GM21447 (cell line): Measurements from ENCODE around the gene ERGIC1.
"Not testable (repeated sequence)": the region's sequence is repeated elsewhere in the genome, so short reads cannot be mapped to it uniquely, and the experiment has no call there.

ENCODE experiments used
- ATAC-seq: cut with Tn5 transposase; IDR thresholded peaks from one replicate; pipeline ENCODE4 v1.9.1; 2021; ENCODE audit not compliant: unreplicated experiment

The ERGIC1 gene, protein sequence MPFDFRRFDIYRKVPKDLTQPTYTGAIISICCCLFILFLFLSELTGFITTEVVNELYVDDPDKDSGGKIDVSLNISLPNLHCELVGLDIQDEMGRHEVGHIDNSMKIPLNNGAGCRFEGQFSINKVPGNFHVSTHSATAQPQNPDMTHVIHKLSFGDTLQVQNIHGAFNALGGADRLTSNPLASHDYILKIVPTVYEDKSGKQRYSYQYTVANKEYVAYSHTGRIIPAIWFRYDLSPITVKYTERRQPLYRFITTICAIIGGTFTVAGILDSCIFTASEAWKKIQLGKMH

DNA sequence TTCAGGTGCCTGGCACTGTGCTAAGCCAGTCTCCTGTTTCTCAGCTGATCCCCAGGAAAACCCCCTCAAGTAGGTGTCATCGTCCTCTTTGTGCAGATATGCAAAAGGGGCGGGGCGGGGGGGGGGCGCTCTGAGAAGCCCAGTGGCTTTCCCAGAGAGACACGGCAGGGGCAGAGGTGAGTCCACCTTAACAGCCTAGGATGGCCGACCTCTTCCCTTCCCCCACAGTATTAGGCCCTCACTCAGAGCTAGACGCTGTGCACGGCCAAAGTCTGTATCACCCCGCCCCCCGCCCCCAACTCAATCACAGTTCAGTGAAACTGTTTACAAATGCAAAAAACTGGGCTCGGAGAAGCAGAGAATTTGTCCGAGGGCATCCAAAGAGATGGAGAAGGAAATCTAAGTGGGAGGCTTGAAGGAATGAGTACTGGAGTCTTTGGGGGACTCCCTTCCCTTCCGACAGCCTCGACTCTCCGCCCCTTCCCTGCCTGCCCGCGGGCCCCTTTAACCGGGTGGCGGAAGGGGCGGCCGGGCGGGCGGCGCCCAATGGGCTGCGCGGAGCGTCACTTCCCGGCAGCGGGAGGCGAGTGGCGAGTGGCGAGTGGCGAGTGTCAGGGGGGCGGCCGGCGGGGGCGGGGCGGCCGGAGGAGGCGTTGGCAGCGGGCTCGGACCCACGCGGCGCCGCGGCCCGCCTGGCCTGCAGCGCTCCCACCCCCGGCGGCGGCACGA lies at the start of gene ERGIC1:
TSS of gene ERGIC1 (plus strand) at position 566 of the 729 bp plus-strand sequence. CDS start at position 729, 163 bp downstream.
- peak; percentile 59 for ATAC-seq

GRCh38 chr5:172785429-172786088 lies 48.5 kb upstream of the ERGIC1 start:
- ATAC-seq, result no peak

DNA sequence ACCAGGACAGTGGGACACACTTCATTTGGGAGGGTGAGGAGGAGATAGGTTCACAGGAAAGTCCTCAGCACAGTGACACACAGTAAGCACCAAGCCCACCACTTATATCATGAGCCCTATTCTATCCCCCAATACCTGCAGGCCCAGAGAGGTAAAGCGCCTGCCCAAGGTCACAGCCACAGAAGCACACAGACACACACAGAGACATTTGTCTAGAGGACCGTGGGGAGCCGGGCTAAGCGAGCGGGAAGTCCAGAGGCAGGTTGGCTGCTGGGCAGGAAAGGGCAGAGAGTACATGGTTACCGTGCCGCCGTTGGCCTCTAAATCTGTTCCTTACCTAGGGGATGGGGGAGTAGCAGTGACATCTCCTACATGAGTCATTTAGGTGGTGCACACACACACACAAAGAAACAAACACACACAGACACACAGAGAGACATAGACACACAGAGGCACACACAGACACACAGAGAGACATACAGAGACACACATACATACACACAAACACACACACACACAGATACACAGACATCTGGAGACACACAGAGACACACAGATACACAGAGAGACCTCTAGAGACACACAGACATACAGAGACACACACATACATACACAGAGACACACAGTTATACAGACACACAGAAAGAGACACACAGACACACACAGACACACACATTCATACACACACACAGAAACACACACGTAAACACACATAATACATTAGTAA lies 47.2 kb upstream of the ERGIC1 start:
- no peak for ATAC-seq

GRCh38 chr5:172787538-172787937 lies 46.5 kb upstream of the ERGIC1 start:
- ATAC-seq, result not testable (repeated sequence)

GRCh38 chr5:172788771-172789686 lies 45.0 kb upstream of the ERGIC1 start:
- no peak for ATAC-seq

DNA sequence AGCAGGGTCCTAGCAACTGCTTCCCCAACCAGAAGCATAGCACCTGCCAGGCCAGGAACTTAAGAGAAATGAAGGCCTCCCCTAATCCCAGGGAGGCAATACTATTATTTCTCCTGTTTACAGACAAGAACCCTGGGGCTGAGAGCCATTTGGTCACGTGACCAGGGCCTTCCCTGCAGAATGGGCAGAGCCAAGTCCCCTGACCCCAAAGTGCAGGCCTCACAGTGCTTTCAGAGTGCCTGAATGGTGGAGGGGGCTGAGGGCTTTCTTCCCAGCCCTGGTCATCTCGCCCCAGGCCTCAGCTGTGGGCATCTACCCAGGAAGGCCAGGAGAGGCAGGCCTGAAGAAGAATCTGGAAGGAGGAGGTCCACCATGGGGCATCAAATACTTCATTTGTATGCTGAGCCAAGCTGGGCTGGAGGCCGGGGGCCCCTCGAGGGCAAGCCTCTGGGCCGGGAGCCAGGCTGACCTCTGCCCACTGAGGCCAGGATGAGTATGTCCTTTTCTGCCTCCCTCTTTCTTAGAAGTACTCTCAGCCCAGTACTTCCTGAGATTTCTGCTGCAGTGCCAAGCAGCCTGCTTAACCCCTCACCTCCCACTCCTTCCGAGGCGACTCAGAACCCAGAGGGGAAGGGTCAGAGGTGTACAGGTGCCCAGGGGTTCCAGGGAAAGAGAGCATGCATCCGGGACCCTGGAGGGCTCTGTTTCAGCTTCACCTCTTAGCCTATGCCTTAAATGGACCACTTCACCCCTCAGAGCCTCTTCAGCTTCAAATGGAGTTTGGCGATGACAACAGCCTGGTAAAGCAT lies 44.2 kb upstream of the ERGIC1 start:
- no peak for ATAC-seq

DNA sequence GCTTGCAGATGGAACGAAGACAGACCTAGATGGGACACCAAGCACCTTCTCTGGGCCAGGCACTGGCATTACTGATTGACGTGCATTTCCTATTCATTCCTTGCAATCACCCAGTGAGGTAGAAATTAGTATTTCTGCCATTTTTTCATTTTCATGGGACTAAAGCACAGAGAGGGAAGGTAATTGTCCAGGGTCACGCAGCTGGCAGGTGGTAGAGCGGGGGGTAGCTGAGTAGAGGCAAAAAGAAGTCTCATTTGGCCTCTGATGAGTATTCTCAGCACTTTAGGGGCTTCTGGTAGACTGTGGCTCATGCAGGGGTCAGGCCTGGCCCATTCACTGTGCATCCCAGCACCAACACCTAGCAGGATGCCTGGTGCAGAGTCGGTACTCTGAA lies 43.6 kb upstream of the ERGIC1 start:
- ATAC-seq, result no peak

- no peak for ATAC-seq
Observed at GRCh38 chr5:172791286-172791685, 42.8 kb upstream of the ERGIC1 start.

- ATAC-seq, result no peak
Observed at GRCh38 chr5:172791726-172792445, 42.2 kb upstream of the ERGIC1 start.

GRCh38 chr5:172792701-172793570 lies 41.1 kb upstream of the ERGIC1 start:
- no peak for ATAC-seq

DNA sequence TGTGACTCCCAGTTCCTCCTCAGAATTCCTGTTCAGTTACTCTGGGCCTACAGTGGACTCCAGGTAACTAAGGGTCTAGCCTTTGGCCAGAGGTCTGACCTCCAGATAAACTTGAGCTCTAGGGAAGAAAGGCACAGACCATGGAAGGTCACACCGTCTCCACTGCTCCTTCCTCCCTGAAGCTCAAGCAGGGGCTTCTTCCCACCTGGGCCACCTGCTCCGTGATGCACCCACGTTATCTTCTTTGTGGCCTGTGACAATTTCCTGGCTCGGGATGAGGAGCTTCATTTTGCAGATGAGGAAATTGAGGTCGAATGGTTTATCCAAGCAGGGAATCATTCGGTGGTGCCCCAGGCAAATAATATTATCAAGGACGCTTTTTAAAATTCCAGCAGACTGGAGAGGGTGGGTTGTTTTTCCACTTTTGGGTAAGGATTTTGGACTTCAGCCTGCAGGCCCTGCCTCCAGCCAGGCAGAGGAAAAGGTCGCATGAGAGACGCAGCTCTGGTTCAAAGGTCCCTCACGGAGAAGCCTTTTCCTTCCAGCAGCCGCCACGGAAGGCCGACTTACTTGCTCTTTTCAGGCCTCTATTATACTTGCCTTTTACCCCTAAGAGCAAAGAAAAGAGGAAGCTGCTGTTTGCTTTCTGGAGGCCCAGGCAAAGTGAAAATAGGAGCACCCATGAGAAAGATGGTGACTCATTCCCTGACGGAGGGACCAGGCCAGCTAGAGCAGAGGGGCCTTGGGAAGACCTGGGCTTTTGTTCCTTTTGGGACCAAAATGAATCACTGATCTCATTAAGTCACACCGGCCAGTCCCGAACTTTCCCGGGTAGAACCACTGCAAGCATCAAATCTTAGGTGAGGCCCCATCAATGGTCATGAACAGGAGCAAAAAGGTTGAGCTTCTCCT lies 40.2 kb upstream of the ERGIC1 start:
- no peak for ATAC-seq

DNA sequence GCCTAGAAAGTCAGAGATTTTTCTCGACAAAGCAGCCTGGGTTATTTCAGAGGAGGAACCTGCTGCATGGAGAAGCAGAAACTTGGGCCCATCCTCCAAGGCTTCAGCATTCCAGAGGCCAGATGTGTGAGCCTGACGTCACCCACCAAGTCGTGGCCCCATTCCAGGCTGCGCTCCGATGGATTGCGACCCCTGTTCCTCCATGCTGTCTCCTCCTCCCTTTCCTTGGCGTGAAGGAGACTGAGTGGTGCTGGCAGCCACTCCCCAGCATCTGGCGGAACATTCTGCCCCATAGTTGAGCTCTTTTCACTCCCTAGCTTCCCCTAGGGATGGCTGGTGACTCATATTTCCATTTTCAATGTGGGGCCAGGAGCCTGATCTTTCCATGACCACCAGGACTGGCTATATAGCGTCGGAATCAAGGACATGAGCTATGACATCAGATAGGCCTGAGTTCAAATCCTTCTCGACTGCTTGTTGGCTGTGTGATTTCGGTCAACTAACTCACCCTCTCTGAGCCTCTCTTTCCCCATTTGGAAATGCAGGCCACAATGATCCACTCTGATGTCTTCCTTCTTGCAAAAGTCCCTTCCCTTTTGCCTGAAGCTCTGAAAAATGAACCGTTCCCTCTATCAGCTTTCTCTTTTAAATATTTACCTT lies 38.6 kb upstream of the ERGIC1 start:
- ATAC-seq, result no peak

- no peak for ATAC-seq
Observed at GRCh38 chr5:172796306-172796705, 37.7 kb upstream of the ERGIC1 start.

DNA sequence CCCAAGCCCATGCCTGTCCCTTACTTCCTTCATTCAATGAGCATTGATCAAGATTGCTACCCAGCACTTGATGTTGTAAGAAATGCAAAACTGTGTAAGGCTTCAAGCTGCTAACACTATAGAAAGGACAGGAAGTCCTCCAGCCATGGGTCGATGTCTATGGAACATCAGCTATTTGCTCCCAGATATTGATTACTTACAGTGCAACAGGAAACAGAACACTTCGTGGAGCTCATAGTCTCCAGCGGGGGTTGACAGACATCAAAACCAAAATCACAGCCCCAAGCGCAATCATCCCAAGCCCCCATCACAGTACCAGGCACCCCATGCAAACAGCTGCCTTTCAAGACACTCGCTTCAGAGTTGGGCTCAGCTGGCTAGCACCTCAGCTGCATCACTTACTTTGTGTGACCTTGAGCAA lies 36.3 kb upstream of the ERGIC1 start:
- no peak for ATAC-seq

GRCh38 chr5:172798422-172799215 lies 35.4 kb upstream of the ERGIC1 start:
- ATAC-seq, result no peak
